Epithelial cell of esophagus (primary cell): ENCODE results near the gene SCUBE1.

Experiments
- DNase-seq: peaks from one replicate; pipeline ENCODE4 v3.0.0; 2010; ENCODE audit warnings: low read depth
- H3K4me3 ChIP-seq: 2 replicates; pipeline ENCODE4 v1.5.1; 2011; ENCODE audit warnings: mild to moderate bottlenecking, low read length, control low read depth
- TF ChIP-seq, protein P1 (sequence below): IDR thresholded peaks from 2 replicates; pipeline ENCODE4 v1.5.1; 2011; ENCODE audit warnings: low read depth, mild to moderate bottlenecking, low read length, control low read depth, inconsistent platforms; ENCODE audit not compliant: insufficient read depth; ENCODE audit errors: missing control alignments

Gene SCUBE1

DNA sequence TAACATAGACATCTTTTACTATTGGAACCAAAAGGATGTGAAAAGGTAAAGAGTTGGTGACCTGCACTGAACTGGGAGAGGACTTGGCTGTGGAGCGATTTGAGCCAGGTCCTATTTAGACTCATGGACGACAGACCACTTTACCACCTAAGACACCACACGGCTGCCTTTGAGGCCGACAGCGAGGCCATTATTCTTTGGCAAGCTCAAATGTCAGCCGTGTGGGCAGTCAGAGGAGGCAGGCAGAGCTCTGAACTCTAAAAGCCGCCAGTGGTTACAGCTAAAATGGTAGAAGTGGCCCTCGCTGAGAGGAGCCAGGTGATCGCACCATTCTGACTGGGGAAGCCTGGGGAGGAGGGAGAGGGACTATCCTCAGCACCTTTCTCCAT, 50.5 kb downstream of the SCUBE1 start:
- H3K4me3 ChIP-seq, result no peak overlapping the region
- DNase-seq, result no peak
- TF ChIP-seq, protein P1, sequence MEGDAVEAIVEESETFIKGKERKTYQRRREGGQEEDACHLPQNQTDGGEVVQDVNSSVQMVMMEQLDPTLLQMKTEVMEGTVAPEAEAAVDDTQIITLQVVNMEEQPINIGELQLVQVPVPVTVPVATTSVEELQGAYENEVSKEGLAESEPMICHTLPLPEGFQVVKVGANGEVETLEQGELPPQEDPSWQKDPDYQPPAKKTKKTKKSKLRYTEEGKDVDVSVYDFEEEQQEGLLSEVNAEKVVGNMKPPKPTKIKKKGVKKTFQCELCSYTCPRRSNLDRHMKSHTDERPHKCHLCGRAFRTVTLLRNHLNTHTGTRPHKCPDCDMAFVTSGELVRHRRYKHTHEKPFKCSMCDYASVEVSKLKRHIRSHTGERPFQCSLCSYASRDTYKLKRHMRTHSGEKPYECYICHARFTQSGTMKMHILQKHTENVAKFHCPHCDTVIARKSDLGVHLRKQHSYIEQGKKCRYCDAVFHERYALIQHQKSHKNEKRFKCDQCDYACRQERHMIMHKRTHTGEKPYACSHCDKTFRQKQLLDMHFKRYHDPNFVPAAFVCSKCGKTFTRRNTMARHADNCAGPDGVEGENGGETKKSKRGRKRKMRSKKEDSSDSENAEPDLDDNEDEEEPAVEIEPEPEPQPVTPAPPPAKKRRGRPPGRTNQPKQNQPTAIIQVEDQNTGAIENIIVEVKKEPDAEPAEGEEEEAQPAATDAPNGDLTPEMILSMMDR, result no peak

DNA sequence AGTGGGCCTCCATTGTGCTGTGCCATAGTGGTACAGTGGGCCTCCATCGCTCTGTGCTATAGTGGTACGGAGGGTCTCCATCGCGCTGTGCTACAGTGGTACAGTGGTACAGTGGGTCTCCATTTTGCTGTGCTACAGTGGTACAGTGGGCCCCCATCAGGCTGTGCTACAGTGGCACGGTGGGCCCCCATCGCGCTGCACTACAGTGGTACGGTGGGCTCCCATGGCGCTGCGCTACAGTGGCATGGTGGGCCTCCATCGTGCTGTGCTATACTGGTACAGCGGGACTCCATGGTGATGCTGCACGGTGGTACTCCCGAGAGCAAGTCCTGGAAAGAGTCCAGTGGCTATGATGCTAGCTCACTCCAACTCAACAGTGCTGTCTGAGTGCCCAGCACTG, 51.8 kb downstream of the SCUBE1 start:
- TF ChIP-seq, protein P1, result no peak
- H3K4me3 ChIP-seq, result no peak overlapping the region
- no peak for DNase-seq

DNA sequence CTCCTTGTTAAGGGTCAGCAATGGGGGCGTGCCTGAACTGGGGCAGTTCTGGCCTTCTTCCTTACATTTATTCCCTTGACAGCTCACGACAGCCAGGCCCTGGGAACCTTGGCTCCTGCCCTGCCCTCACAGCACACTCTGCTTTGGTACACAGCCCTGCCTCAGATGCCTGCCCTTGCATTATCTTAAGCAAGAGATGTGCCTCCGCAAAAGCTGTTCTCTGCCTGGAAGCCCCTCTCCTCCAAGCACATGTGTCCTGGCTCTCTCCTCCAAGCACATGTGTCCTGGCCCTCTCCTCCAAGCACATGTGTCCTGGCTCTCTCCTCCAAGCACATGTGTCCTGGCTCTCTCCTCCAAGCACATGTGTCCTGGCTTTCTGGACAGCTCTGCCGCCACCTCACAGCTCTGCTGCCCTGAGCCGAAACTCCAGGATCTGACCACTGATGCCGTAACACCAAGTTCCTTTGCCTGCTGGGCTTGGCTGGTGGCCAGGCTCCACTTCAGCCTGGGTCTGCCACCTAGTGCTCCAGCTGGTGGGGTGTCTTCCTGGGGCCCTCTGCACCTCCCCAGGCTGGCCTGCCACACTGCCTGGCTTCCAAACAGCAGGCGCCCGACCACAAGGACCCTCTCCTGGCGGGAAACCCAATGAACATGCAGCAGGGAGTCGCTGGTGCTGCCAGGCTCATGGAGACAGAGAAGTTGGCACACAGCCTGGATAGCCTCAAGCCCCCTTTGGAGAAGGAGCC, 53.0 kb downstream of the SCUBE1 start:
- TF ChIP-seq, protein P1, result no peak
- H3K4me3 ChIP-seq, result no peak overlapping the region
- peak; percentile 27 for DNase-seq

DNA sequence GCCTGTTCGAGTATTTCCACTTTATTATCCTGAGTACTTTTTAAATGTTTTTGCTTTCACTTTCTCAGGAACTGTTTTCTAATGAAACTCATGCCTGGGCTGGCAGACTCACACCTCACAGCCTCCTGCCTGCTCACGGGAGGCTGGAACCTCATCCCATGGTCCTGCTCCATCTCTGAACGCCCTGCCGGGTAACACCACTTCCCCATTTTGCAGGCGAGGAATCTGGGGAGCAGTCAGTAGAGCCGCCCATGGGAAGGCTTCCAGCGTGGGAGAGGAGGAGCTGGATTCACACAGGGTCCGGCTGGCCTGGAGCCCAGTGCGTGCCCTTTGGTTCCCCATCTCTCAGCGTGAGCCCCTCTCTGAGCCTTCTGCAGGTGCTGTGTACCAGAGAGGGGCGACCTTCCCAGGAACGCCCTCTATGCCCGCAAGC, 53.6 kb downstream of the SCUBE1 start:
- H3K4me3 ChIP-seq, result no peak overlapping the region
- TF ChIP-seq, protein P1, result no peak
- no peak for DNase-seq

DNA sequence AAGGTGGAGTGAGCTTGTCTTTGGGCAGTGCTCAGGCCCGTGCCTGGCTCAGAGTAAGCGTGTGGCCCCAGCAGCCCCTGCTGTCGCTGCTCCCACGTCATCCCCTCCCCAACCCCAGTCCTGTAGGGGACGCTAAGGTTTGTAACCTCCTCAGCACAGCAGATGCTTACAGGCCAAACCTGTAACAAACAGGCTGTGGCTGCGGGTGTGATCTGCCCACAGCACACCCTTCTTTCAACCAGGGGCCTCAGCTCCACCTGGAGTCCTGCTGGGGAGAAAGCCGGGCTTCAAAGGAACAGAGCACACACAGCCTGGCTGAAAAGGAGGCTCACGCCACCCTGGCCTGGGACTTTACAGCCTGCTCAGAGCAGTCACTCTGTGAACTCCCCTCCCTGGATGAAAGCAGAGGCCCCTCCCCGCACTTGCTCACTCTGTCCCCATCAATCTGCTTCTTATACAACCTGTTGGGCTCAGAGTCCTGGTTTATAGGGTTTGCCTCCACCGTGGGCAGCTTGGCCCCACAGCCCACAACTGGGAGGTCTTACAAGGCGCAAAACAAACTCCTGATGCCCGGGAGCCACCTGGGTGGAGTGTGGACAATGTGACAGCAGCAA, 54.3 kb downstream of the SCUBE1 start:
- DNase-seq, result no peak
- TF ChIP-seq, protein P1, result no peak
- no peak overlapping the region for H3K4me3 ChIP-seq

DNA sequence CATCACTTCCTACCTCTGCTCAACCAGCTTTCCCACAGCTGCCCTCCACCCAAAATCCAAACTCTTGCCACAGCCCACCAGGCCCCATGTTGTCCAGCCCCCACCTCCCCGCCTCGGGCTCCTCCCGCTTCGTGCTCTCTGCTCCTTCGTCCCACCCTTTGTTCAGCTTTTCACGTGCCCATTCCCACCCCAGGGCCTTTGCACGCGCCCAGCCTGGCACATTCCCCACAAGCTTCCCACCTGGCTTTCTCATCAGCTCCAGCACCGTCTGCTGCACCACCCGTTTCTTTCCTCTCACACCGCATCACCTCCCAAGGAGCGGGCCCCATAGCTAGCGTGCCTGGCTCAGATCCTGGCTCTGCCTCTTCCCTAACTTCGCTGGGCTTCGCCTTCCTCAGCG, 54.8 kb downstream of the SCUBE1 start:
- H3K4me3 ChIP-seq, result no peak overlapping the region
- TF ChIP-seq, protein P1, result no peak
- DNase-seq, result no peak
